Measurements from ENCODE around the gene NID2.

The NID2 gene

DNA sequence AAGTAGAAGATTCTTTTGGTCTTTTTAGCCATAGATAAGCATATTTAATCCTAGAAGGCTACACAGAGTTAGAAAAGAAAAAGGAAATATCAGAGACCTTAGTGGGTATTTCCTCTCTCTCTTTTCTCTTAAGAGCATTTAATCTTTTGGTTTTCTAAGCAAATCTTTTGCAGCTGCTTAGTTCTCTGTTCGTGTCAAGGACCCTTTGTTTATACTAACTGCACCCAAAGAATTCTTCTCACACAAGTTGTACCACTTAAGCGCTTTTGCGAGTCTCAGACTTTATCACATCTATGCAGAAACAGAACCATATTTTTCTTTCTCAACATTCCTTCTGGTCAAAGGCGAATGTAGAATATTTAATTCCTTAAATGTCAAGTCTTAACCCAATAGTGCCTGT is 17.9 kb upstream of the NID2 start:
- Histone ChIP-seq H3K14ac (ENCODE audit: low read length) (no peak overlapping the region), H2BK120ac (ENCODE audit: insufficient read depth, low read length, poor library complexity) (no peak overlapping the region), H2BK12ac (ENCODE audit: low read length) (no peak overlapping the region), H3K18ac (ENCODE audit: low read length) (no peak overlapping the region), H3K4me2 (ENCODE audit: low read length) (no peak overlapping the region), H3K36me3 (ENCODE audit: control insufficient read depth in 1 of 2, insufficient read depth in 2 of 2, low read length in 2 of 2) (no peaks in the 10 kb centered on the region), H2AK5ac (ENCODE audit: low read length) (no peak overlapping the region), H3K79me2 (ENCODE audit: control insufficient read depth, insufficient read depth, low read length, poor library complexity) (no peaks in the 10 kb centered on the region), H3K27me3 (ENCODE audit: insufficient read depth, low read length) (no peaks in the 10 kb centered on the region), H3K23ac (ENCODE audit: low read length) (no peak overlapping the region), H3K9me3 (ENCODE audit: insufficient read depth, low read depth, low read length) (no peaks in the 10 kb centered on the region), H3K79me1 (ENCODE audit: low read length) (no peaks in the 10 kb centered on the region), H4K91ac (ENCODE audit: low read depth, low read length) (no peak overlapping the region), H3K4me1 (ENCODE audit: control insufficient read depth in 1 of 2, insufficient read depth in 2 of 2, low read length in 2 of 2) (peaks cover 0 to 3% of the 10 kb centered on the region in 2 experiments), H3K4ac (ENCODE audit: low read depth, low read length) (no peak overlapping the region), H3K9ac (ENCODE audit: low read length) (no peak overlapping the region), H3K27ac (ENCODE audit: low read depth, low read length) (no peak overlapping the region), H2BK5ac (ENCODE audit: low read depth, low read length, poor library complexity) (no peak overlapping the region), H3K4me3 (ENCODE audit: low read depth, low read length) (no peak overlapping the region), H2AFZ (ENCODE audit: insufficient read depth, low read length, poor library complexity) (no peak overlapping the region), H4K12ac (ENCODE audit: low read depth, low read length) (no peak overlapping the region), H4K8ac (ENCODE audit: low read depth, low read length) (no peak overlapping the region)
- DNase-seq: no peak
- no CpG with 5 or more reads among the region's 4 CpGs for WGBS (ENCODE audit: extremely low coverage, insufficient coverage, insufficient read length)

DNA sequence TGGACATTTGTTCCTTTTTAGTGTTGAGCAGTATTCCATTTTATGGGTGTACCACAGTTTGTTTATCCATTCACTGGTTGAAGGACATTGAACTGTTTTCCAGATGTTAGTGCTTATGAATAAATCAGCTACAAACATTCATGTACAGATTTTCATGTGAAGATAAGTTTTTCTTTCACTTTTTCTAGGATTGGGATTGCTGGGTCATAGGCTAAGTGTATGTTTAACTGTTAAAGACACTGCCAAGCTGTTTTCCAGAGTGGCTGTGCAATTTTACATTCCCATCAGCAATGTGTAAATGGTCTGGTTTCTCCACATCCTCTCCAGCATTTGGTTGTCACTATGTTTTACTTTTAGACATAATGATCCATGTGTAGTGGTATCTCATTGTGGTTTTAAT is 14.0 kb upstream of the NID2 start:
- no peak overlapping the region for H3K18ac ChIP-seq (ENCODE audit: low read length)
- H3K9me3 ChIP-seq (ENCODE audit: insufficient read depth, low read depth, low read length): no peaks in the 10 kb centered on the region
- no peak overlapping the region for H4K8ac ChIP-seq (ENCODE audit: low read depth, low read length)
- H2BK5ac ChIP-seq (ENCODE audit: low read depth, low read length, poor library complexity): no peak overlapping the region
- no peak overlapping the region for H3K23ac ChIP-seq (ENCODE audit: low read length)
- no peaks in the 10 kb centered on the region for H3K79me2 ChIP-seq (ENCODE audit: control insufficient read depth, insufficient read depth, low read length, poor library complexity)
- no peak overlapping the region for H3K4me2 ChIP-seq (ENCODE audit: low read length)
- no peak overlapping the region for H4K91ac ChIP-seq (ENCODE audit: low read depth, low read length)
- H2BK120ac ChIP-seq (ENCODE audit: insufficient read depth, low read length, poor library complexity): no peak overlapping the region
- no peak overlapping the region for H3K4me3 ChIP-seq (ENCODE audit: low read depth, low read length)
- H2AK5ac ChIP-seq (ENCODE audit: low read length): no peak overlapping the region
- H3K4ac ChIP-seq (ENCODE audit: low read depth, low read length): no peak overlapping the region
- H3K79me1 ChIP-seq (ENCODE audit: low read length): peaks cover 6% of the 10 kb centered on the region
- H2BK12ac ChIP-seq (ENCODE audit: low read length): no peak overlapping the region
- no peak overlapping the region for H3K27ac ChIP-seq (ENCODE audit: low read depth, low read length)
- no peaks in the 10 kb centered on the region for H3K36me3 ChIP-seq (ENCODE audit: control insufficient read depth in 1 of 2, insufficient read depth in 2 of 2, low read length in 2 of 2)
- no peak overlapping the region for H3K9ac ChIP-seq (ENCODE audit: low read length)
- H2AFZ ChIP-seq (ENCODE audit: insufficient read depth, low read length, poor library complexity): no peak overlapping the region
- no peak overlapping the region for H3K14ac ChIP-seq (ENCODE audit: low read length)
- H4K12ac ChIP-seq (ENCODE audit: low read depth, low read length): no peak overlapping the region
- no peak for DNase-seq
- peaks cover 7 to 11% of the 10 kb centered on the region in 2 experiments for H3K4me1 ChIP-seq (ENCODE audit: control insufficient read depth in 1 of 2, insufficient read depth in 2 of 2, low read length in 2 of 2)
- H3K27me3 ChIP-seq (ENCODE audit: insufficient read depth, low read length): no peaks in the 10 kb centered on the region

DNA sequence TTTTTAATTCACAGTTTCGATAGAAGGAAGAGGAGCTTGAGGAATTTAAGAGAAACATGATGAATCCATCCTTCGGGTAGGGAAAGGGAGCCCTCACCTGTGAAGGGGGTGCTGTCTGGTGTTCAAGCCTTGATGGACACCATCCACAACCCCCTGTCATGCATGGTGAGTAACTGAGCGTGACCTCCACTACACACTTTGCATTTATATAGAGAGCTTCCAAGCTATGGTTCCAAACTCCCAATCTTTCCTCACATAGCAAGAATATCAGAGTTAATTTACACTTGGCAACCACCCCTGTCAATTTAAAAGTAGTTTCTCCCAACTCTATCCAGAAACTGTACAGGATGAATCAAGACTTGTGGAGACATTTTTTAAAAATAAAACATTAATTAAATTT is 13.1 kb upstream of the NID2 start:
- Histone ChIP-seq H4K8ac (ENCODE audit: low read depth, low read length) (no peak overlapping the region), H3K27me3 (ENCODE audit: insufficient read depth, low read length) (no peaks in the 10 kb centered on the region), H3K18ac (ENCODE audit: low read length) (no peak overlapping the region), H2BK120ac (ENCODE audit: insufficient read depth, low read length, poor library complexity) (peak overlapping the region; percentile 55), H3K36me3 (ENCODE audit: control insufficient read depth in 1 of 2, insufficient read depth in 2 of 2, low read length in 2 of 2) (no peaks in the 10 kb centered on the region), H3K4ac (ENCODE audit: low read depth, low read length) (no peak overlapping the region), H3K23ac (ENCODE audit: low read length) (no peak overlapping the region), H3K9ac (ENCODE audit: low read length) (no peak overlapping the region), H2BK5ac (ENCODE audit: low read depth, low read length, poor library complexity) (peak overlapping the region; percentile 73), H3K4me1 (ENCODE audit: control insufficient read depth in 1 of 2, insufficient read depth in 2 of 2, low read length in 2 of 2) (peaks cover 7 to 11% of the 10 kb centered on the region in 2 experiments), H3K79me1 (ENCODE audit: low read length) (peaks cover 6% of the 10 kb centered on the region), H3K79me2 (ENCODE audit: control insufficient read depth, insufficient read depth, low read length, poor library complexity) (no peaks in the 10 kb centered on the region), H3K9me3 (ENCODE audit: insufficient read depth, low read depth, low read length) (no peaks in the 10 kb centered on the region), H3K14ac (ENCODE audit: low read length) (peak overlapping the region; percentile 51), H3K4me2 (ENCODE audit: low read length) (no peak overlapping the region), H2BK12ac (ENCODE audit: low read length) (peak overlapping the region; percentile 6), H3K27ac (ENCODE audit: low read depth, low read length) (no peak overlapping the region), H2AK5ac (ENCODE audit: low read length) (peak overlapping the region; percentile 69), H4K91ac (ENCODE audit: low read depth, low read length) (peak overlapping the region; percentile 43), H4K12ac (ENCODE audit: low read depth, low read length) (no peak overlapping the region), H2AFZ (ENCODE audit: insufficient read depth, low read length, poor library complexity) (no peak overlapping the region), H3K4me3 (ENCODE audit: low read depth, low read length) (no peak overlapping the region)
- no CpG with 5 or more reads among the region's 3 CpGs for WGBS (ENCODE audit: extremely low coverage, insufficient coverage, insufficient read length)
- no peak for DNase-seq

DNA sequence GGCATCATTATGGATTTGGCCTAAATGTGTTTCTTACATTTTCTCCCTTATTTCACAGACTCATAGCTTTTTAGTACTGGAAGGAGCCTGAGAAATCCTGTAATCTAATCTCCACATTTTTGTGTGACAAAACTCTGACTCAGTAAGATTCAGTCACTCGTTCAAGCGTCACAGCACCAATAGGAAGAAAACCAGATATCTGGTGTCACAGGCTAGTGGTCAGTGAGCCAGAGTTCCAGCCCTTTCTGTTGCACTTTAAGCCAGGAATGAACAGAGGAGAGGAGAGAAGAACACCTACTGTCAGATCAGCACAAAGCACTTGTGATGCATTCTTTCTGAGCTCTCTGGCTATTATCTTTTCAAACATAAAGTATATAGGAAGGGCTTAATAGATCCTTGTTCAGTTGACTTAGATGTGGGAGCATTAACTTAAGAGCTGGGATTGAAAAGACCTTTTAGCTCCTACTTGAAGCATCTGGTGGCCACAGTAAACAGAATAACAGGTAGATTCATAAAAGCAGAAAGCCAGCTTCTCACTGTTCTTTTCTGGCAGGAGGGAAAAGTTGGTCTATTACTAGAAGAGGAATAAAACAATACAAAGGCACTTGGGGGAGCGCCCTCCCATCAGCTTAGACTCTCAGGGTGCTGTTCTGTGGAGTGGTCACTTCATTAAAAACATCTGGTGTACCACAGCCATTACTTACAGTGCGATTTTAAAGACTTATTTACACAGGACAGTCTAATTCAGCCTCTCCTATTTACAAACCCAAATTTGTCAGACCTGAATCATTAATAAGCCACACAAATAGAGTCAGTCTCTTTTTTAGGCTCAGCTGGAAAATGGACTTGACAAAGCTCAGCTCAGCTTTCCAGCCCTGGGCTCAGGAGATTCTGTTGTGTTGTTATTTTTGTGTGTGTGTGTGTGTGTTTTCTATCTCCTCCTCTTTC is 12.2 kb upstream of the NID2 start:
- H3K36me3 ChIP-seq (ENCODE audit: control insufficient read depth in 1 of 2, insufficient read depth in 2 of 2, low read length in 2 of 2): no peaks in the 10 kb centered on the region
- no peak overlapping the region for H3K4ac ChIP-seq (ENCODE audit: low read depth, low read length)
- no peak overlapping the region for H3K14ac ChIP-seq (ENCODE audit: low read length)
- H3K27me3 ChIP-seq (ENCODE audit: insufficient read depth, low read length): no peaks in the 10 kb centered on the region
- H3K23ac ChIP-seq (ENCODE audit: low read length): no peak overlapping the region
- no peak overlapping the region for H4K8ac ChIP-seq (ENCODE audit: low read depth, low read length)
- H3K27ac ChIP-seq (ENCODE audit: low read depth, low read length): peak overlapping the region; percentile 57
- peak; percentile 59 to 91 for DNase-seq
- H2AFZ ChIP-seq (ENCODE audit: insufficient read depth, low read length, poor library complexity): no peak overlapping the region
- H3K9ac ChIP-seq (ENCODE audit: low read length): no peak overlapping the region
- WGBS (ENCODE audit: extremely low coverage, insufficient coverage, insufficient read length): no CpG with 5 or more reads among the region's 4 CpGs
- H3K9me3 ChIP-seq (ENCODE audit: insufficient read depth, low read depth, low read length): no peaks in the 10 kb centered on the region
- H3K79me2 ChIP-seq (ENCODE audit: control insufficient read depth, insufficient read depth, low read length, poor library complexity): no peaks in the 10 kb centered on the region
- H2AK5ac ChIP-seq (ENCODE audit: low read length): no peak overlapping the region
- H2BK12ac ChIP-seq (ENCODE audit: low read length): no peak overlapping the region
- peak overlapping the region; percentile 55 for H2BK120ac ChIP-seq (ENCODE audit: insufficient read depth, low read length, poor library complexity)
- no peak overlapping the region for H4K12ac ChIP-seq (ENCODE audit: low read depth, low read length)
- H3K4me2 ChIP-seq (ENCODE audit: low read length): no peak overlapping the region
- H3K79me1 ChIP-seq (ENCODE audit: low read length): peaks cover 6% of the 10 kb centered on the region
- no peak overlapping the region for H4K91ac ChIP-seq (ENCODE audit: low read depth, low read length)
- no peak overlapping the region for H3K4me3 ChIP-seq (ENCODE audit: low read depth, low read length)
- peaks cover 7 to 11% of the 10 kb centered on the region in 2 experiments for H3K4me1 ChIP-seq (ENCODE audit: control insufficient read depth in 1 of 2, insufficient read depth in 2 of 2, low read length in 2 of 2)
- no peak overlapping the region for H3K18ac ChIP-seq (ENCODE audit: low read length)
- no peak overlapping the region for H2BK5ac ChIP-seq (ENCODE audit: low read depth, low read length, poor library complexity)
